ENCODE results near the gene CCDC196. TPM values are rescaled to one million over a fixed set of nuclear protein-coding genes. Genes with fewer than 3 reads are reported as not detected.
"Not testable (repeated sequence)": the region's sequence is repeated elsewhere in the genome, so short reads cannot be mapped to it uniquely, and the experiment has no call there.

CCDC196 gene
- total RNA-seq, 1 donor = not detected

- no peaks in the 10 kb centered on the region for H3K79me2 ChIP-seq (ENCODE audit: insufficient read depth, low read length)
- TF ChIP-seq, protein P1, sequence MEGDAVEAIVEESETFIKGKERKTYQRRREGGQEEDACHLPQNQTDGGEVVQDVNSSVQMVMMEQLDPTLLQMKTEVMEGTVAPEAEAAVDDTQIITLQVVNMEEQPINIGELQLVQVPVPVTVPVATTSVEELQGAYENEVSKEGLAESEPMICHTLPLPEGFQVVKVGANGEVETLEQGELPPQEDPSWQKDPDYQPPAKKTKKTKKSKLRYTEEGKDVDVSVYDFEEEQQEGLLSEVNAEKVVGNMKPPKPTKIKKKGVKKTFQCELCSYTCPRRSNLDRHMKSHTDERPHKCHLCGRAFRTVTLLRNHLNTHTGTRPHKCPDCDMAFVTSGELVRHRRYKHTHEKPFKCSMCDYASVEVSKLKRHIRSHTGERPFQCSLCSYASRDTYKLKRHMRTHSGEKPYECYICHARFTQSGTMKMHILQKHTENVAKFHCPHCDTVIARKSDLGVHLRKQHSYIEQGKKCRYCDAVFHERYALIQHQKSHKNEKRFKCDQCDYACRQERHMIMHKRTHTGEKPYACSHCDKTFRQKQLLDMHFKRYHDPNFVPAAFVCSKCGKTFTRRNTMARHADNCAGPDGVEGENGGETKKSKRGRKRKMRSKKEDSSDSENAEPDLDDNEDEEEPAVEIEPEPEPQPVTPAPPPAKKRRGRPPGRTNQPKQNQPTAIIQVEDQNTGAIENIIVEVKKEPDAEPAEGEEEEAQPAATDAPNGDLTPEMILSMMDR (IDR thresholded peaks at IDR 0.05; ENCODE audit: extremely low read depth, low read depth, low read length) = no peak
- H4K20me1 ChIP-seq (ENCODE audit: insufficient read depth, low read length) = peaks cover 4% of the 10 kb centered on the region
Measured at GRCh38 chr14:66543996-66544395, 57.8 kb downstream of the CCDC196 start.

DNA sequence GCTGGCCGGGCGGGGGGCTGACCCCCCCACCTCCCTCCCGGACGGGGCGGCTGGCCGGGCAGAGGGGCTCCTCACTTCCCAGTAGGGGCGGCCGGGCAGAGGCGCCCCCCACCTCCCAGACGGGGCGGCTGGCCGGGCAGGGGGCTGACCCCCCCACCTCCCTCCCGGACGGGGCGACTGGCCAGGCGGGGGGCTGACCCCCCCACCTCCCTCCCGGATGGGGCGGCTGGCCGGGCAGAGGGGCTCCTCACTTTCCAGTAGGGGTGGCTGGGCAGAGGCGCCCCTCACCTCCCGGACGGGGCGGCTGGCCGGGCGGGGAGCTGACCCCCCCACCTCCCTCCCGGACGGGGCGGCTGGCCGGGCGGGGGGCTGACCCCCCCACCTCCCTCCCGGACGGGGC is 59.0 kb downstream of the CCDC196 start:
- not testable (repeated sequence) for H3K36me3 ChIP-seq (ENCODE audit: insufficient read depth, low read length); H3K9me3 ChIP-seq (ENCODE audit: low read depth, low read length); DNase-seq (ENCODE audit: insufficient read length, low spot score, missing footprints); H2AFZ ChIP-seq (ENCODE audit: low read length); H3K4me2 ChIP-seq (ENCODE audit: insufficient read depth, low read length); H3K4me3 ChIP-seq (ENCODE audit: insufficient read depth, low read length); H3K4me1 ChIP-seq (ENCODE audit: insufficient read depth, low read length); H3K79me2 ChIP-seq (ENCODE audit: insufficient read depth, low read length); H3K27me3 ChIP-seq (ENCODE audit: insufficient read depth, low read length); H3K27ac ChIP-seq (ENCODE audit: low read depth, low read length); H4K20me1 ChIP-seq (ENCODE audit: insufficient read depth, low read length)

More at GRCh38 chr14:66543996-66544395, 57.8 kb downstream of the CCDC196 start:
- no peak overlapping the region for H3K4me3 ChIP-seq (ENCODE audit: insufficient read depth, low read length)
- no peaks in the 10 kb centered on the region for H3K27me3 ChIP-seq (ENCODE audit: insufficient read depth, low read length)
- no peak overlapping the region for H3K27ac ChIP-seq (ENCODE audit: low read depth, low read length)
- no peak overlapping the region for H2AFZ ChIP-seq (ENCODE audit: low read length)
- DNase-seq (ENCODE audit: insufficient read length, low spot score, missing footprints) = no peak
- H3K9me3 ChIP-seq (ENCODE audit: low read depth, low read length) = no peaks in the 10 kb centered on the region
- H3K4me1 ChIP-seq (ENCODE audit: insufficient read depth, low read length) = no peaks in the 10 kb centered on the region
- no peak overlapping the region for H3K4me2 ChIP-seq (ENCODE audit: insufficient read depth, low read length)
- H3K36me3 ChIP-seq (ENCODE audit: insufficient read depth, low read length) = no peaks in the 10 kb centered on the region

- not testable (repeated sequence) for H2AFZ ChIP-seq (ENCODE audit: low read length); H3K4me1 ChIP-seq (ENCODE audit: insufficient read depth, low read length); H3K4me2 ChIP-seq (ENCODE audit: insufficient read depth, low read length); H3K36me3 ChIP-seq (ENCODE audit: insufficient read depth, low read length); H3K4me3 ChIP-seq (ENCODE audit: insufficient read depth, low read length); H3K27ac ChIP-seq (ENCODE audit: low read depth, low read length); H3K9me3 ChIP-seq (ENCODE audit: low read depth, low read length); DNase-seq (ENCODE audit: insufficient read length, low spot score, missing footprints); H3K79me2 ChIP-seq (ENCODE audit: insufficient read depth, low read length); H3K27me3 ChIP-seq (ENCODE audit: insufficient read depth, low read length); H4K20me1 ChIP-seq (ENCODE audit: insufficient read depth, low read length)
Measured at GRCh38 chr14:66545751-66546150, 59.6 kb downstream of the CCDC196 start.

Other genes starting within 250 kb of the CCDC196 start
- gene GPHN, start 21.8 kb downstream of the CCDC196 start, total RNA-seq = 8.3 and 10.0 TPM in 2 replicates

Measured in osteoblast (primary cell).